K562 (cell line): ENCODE results near the gene HOXB7. TPM values are rescaled to one million over a fixed set of nuclear protein-coding genes. Genes with fewer than 3 reads are reported as not detected.

Experiments used
- ATAC-seq: fragments of 200-7000 bp; cut with Tn5 transposase; 3 replicates; pipeline ENCODE4 v1.9.1; 2020; ENCODE audit warnings: moderate library complexity
- BruUV-seq: library from RNA; stranded (reverse); fragments of 400-500 nt; replicated peaks from 2 replicates; lab custom pipeline; 2021; lab: Mats Ljungman, UMichigan
- CTCF ChIA-PET: fragments of 300-600 bp; formaldehyde crosslinking; extraction: SDS; loops from one replicate; lab custom pipeline; 2021; ENCODE audit warnings: low intra/inter-chr PET ratio; lab: Yijun Ruan, JAX
- POLR2A ChIA-PET: fragments of 300-600, 350-650 bp; sonication (Branson Sonifier 250); formaldehyde crosslinking; extraction: SDS; loops from one replicate; lab custom pipeline; 2021; ENCODE audit warnings: antibody characterized with exemption, inconsistent platforms; lab: Yijun Ruan, JAX
- DNase-seq, 4 experiments: peaks; one replicate each; pipeline versions ENCODE4 v3.0.0 to v3.0.0-alpha.2; 2011 to 2018; ENCODE audit warnings: low spot score in 3 of 4, mixed read lengths in 3 of 4; ENCODE audit errors: extremely low read depth in 1 of 4
- FAIRE-seq: peaks from 2 replicates; lab custom pipeline; 2011; peaks lifted over from hg19 to GRCh38; lab: Jason Lieb, UNC
- H2AFZ ChIP-seq: 2 replicates; pipeline ENCODE4 v1.6.0; 2011; ENCODE audit warnings: low read depth, low read length, control low read depth, inconsistent platforms
- H3K27ac ChIP-seq: fragments of 200-600 bp; 3 replicates; pipeline ENCODE4 v1.8.0; 2011; ENCODE audit warnings: low read depth, mild to moderate bottlenecking, control low read depth, inconsistent platforms, low read length, moderate library complexity, mixed read lengths; ENCODE audit errors: extremely low read depth
- H3K27me3 ChIP-seq, 2 experiments: fragments of 300-600 bp in 1 of 2; 2 replicates in 1 of 2; 3 replicates in 1 of 2; pipeline versions ENCODE4 v1.6.0 to v1.8.0; 2011; ENCODE audit warnings: inconsistent platforms in 2 of 2, low read length in 2 of 2, mild to moderate bottlenecking in 1 of 2, mixed read lengths in 1 of 2, moderate library complexity in 1 of 2; ENCODE audit not compliant: control insufficient read depth in 2 of 2, insufficient read depth in 2 of 2
- H3K36me3 ChIP-seq: fragments of 300-600 bp; 3 replicates; pipeline ENCODE4 v1.8.0; 2011; ENCODE audit warnings: mild to moderate bottlenecking, low read length, inconsistent platforms; ENCODE audit not compliant: control insufficient read depth, insufficient read depth
- H3K4me1 ChIP-seq, 2 experiments: fragments of 200-600 bp in 1 of 2; replicated peaks in 1 of 2; 2 replicates in 1 of 2; 3 replicates in 1 of 2; pipeline versions ENCODE4 v1.5.1 to v1.8.0; 2011; ENCODE audit warnings: inconsistent platforms in 2 of 2, low read length in 2 of 2, mild to moderate bottlenecking in 1 of 2, mixed read lengths in 1 of 2, moderate library complexity in 1 of 2; ENCODE audit not compliant: control insufficient read depth in 2 of 2, insufficient read depth in 2 of 2
- H3K4me2 ChIP-seq: 2 replicates; pipeline ENCODE4 v1.6.1; 2011; ENCODE audit warnings: low read length, control low read depth, inconsistent platforms, mixed read lengths; ENCODE audit not compliant: insufficient read depth
- H3K4me3 ChIP-seq: fragments of 200-600 bp; sonication (generic), shearing (Covaris generic); 2 replicates; pipeline ENCODE4 v1.5.1; 2016; ENCODE audit warnings: control low read depth, inconsistent platforms
- H3K79me2 ChIP-seq: fragments of 200-600 bp; 3 replicates; pipeline ENCODE4 v1.8.0; 2011; ENCODE audit warnings: low read length, inconsistent platforms; ENCODE audit not compliant: control insufficient read depth, insufficient read depth
- H3K9ac ChIP-seq, 2 experiments: 2 replicates each; pipeline versions ENCODE4 v1.6.0 to v1.6.1; 2011; ENCODE audit warnings: low read depth in 2 of 2, low read length in 2 of 2, control low read depth in 1 of 2, inconsistent platforms in 1 of 2, mild to moderate bottlenecking in 1 of 2, mixed read lengths in 1 of 2; ENCODE audit not compliant: insufficient read depth in 1 of 2
- H3K9me1 ChIP-seq: one replicate; pipeline ENCODE4 v1.6.0; 2011; ENCODE audit warnings: inconsistent platforms, mild to moderate bottlenecking, low read length, moderate library complexity; ENCODE audit not compliant: control insufficient read depth, insufficient read depth
- H3K9me3 ChIP-seq: replicated peaks from 2 replicates; pipeline ENCODE4 v1.5.1; 2011; ENCODE audit warnings: low read depth, low read length, inconsistent platforms; ENCODE audit not compliant: control insufficient read depth, insufficient read depth
- H4K20me1 ChIP-seq: replicated peaks from 2 replicates; pipeline ENCODE4 v1.6.1; 2011; ENCODE audit warnings: low read length, inconsistent platforms, mixed read lengths; ENCODE audit not compliant: control insufficient read depth, insufficient read depth
- ASH1L ChIP-seq: fragments of 450-650 bp; IDR thresholded peaks from 2 replicates; pipeline ENCODE4 v1.6.1; 2018; ENCODE audit warnings: borderline replicate concordance, mild to moderate bottlenecking, low read depth; ENCODE audit not compliant: partially characterized antibody
- CREM ChIP-seq: IDR thresholded peaks from 2 replicates; pipeline ENCODE4 v1.6.1; 2014; ENCODE audit warnings: antibody characterized with exemption, low read depth
- E2F1 ChIP-seq: sonication (generic); formaldehyde crosslinking; IDR thresholded peaks from 2 replicates; pipeline ENCODE4 v1.8.1; 2023; ENCODE audit warnings: mild to moderate bottlenecking, missing genetic modification reagents, moderate library complexity
- ERF ChIP-seq: fragments of 450-650 bp; formaldehyde crosslinking; IDR thresholded peaks from 2 replicates; pipeline ENCODE4 v1.4.0; 2020; ENCODE audit warnings: mild to moderate bottlenecking, mixed read lengths
- FOXK2 ChIP-seq, 2 experiments: fragments of 450-650 bp; IDR thresholded peaks in 1 of 2; conservative IDR thresholded peaks in 1 of 2; 2 replicates each; pipeline ENCODE4 v1.6.1; 2016; ENCODE audit warnings: low read depth in 2 of 2, mild to moderate bottlenecking in 1 of 2
- IFI16 ChIP-seq: fragments of 250-450 bp; sonication (Bioruptor Pico); IDR thresholded peaks from 2 replicates; pipeline ENCODE4 v2.1.2; 2022; ENCODE audit warnings: mild to moderate bottlenecking, inconsistent platforms
- NBN ChIP-seq: fragments of 450-650 bp; IDR thresholded peaks from 2 replicates; pipeline ENCODE4 v1.6.1; 2016; ENCODE audit warnings: low read depth, mild to moderate bottlenecking
- NELFE ChIP-seq: IDR thresholded peaks from 2 replicates; pipeline ENCODE4 v1.6.1; 2011; ENCODE audit warnings: mild to moderate bottlenecking; ENCODE audit not compliant: insufficient read depth, insufficient read length
- NFXL1 ChIP-seq: fragments of 450-650 bp; formaldehyde crosslinking; IDR thresholded peaks from 2 replicates; pipeline ENCODE4 v1.4.0; 2021; ENCODE audit warnings: mild to moderate bottlenecking
- POLR2G ChIP-seq: fragments of 200-400 bp; formaldehyde crosslinking; IDR thresholded peaks from 2 replicates; pipeline ENCODE4 v1.6.1; 2017; ENCODE audit warnings: low read depth, mild to moderate bottlenecking, antibody characterized with exemption, low read length, moderate library complexity
- RB1 ChIP-seq: fragments of 450-650 bp; IDR thresholded peaks from 2 replicates; pipeline ENCODE4 v1.6.1; 2017; ENCODE audit warnings: low read depth, mild to moderate bottlenecking
- SRSF1 ChIP-seq: fragments of 200-400 bp; formaldehyde crosslinking; IDR thresholded peaks from 2 replicates; pipeline ENCODE4 v1.6.1; 2017; ENCODE audit warnings: mild to moderate bottlenecking, low read depth, low read length, moderate library complexity
- TRIM28 ChIP-seq: fragments of 450-650 bp; IDR thresholded peaks from 2 replicates; pipeline ENCODE4 v1.6.1; 2017
- U2AF2 ChIP-seq: fragments of 200-400 bp; formaldehyde crosslinking; optimal IDR thresholded peaks from 2 replicates; pipeline ENCODE3; 2017; ENCODE audit warnings: low read depth, mild to moderate bottlenecking, low read length
- ZNF224 ChIP-seq: sonication (generic); formaldehyde crosslinking; IDR thresholded peaks from 2 replicates; pipeline ENCODE4 v1.8.0; 2022; ENCODE audit warnings: mild to moderate bottlenecking, missing genetic modification reagents
- ZNF584 ChIP-seq: fragments of 200-800 bp; sonication (Bioruptor generic); IDR thresholded peaks from 2 replicates; pipeline ENCODE4 v1.6.1; 2016; ENCODE audit warnings: low read depth, mild to moderate bottlenecking, missing genetic modification characterization, missing compliant biosample characterization
- ZNF644 ChIP-seq: fragments of 200-800 bp; sonication (Bioruptor generic); IDR thresholded peaks from 2 replicates; pipeline ENCODE4 v1.6.1; 2016; ENCODE audit warnings: low read depth, missing genetic modification characterization, missing compliant biosample characterization
- ZNF707 ChIP-seq: fragments of 250-450 bp; sonication (Bioruptor Pico); conservative IDR thresholded peaks from 2 replicates; pipeline ENCODE4 v1.8.0; 2022; ENCODE audit warnings: inconsistent platforms, mild to moderate bottlenecking, moderate library complexity
- WGBS: fragments of 100-300 bp; shearing (Covaris generic); methylation state at CpG from one replicate; pipeline ENCODE4 v1.1.6; 2016; ENCODE audit warnings: low coverage, mixed read lengths; ENCODE audit not compliant: insufficient coverage; ENCODE audit errors: missing lambda C conversion rate; 5-methylcytosine and 5-hydroxymethylcytosine counted together
- in situ Hi-C: fragments of 300-500 bp; cut with MboI; formaldehyde crosslinking; loops from 4 replicates; pipeline ENCODE4 v1.15.0; 2018; ENCODE audit warnings: inconsistent platforms, mixed read lengths
- intact Hi-C: fragments of 100-400 bp; cut with micrococcal nuclease; formaldehyde crosslinking; loops from 2 replicates; pipeline ENCODE4 v1.14.2; 2022
- polyA plus RNA-seq, 8 experiments: library from polyadenylated mRNA; depleted of rRNA in 4 of 8; stranded (reverse) in 5 of 8; unstranded in 3 of 8; fragments of >200 nt; fragmentation: Nextera tagmentation in 2 of 8; fragmentation: Illumina TruSeq in 1 of 8; extraction: Ambion mirVana in 2 of 8; extraction: Trizol in 1 of 8; gene quantifications; 2 replicates each; pipeline versions ENCODE4 v1.2.1 to v1.2.3, GENCODE V29; 2011 to 2014; ENCODE audit warnings: inconsistent platforms in 1 of 8, missing spikeins in 1 of 8
- total RNA-seq, 7 experiments: library from RNA; depleted of rRNA in 6 of 7; stranded (reverse); fragments of >200 nt in 6 of 7; fragmentation: Illumina TruSeq in 2 of 7; extraction: Trizol in 2 of 7; gene quantifications; 2 replicates each; pipeline versions ENCODE4 v1.2.1 to v1.2.3, GENCODE V29; 2011 to 2021; ENCODE audit warnings: low replicate concordance in 1 of 7
- TF ChIP-seq, protein P1 (sequence below): fragments of 250-450 bp; sonication (Bioruptor Pico); IDR thresholded peaks from 2 replicates; pipeline ENCODE4 v1.8.0; 2022; ENCODE audit warnings: moderate library complexity, mild to moderate bottlenecking, inconsistent platforms

The HOXB7 gene
- total and polyA plus RNA-seq, 9 of the 15 experiments (the other 6 are each of a cell fraction or from before 2014, with no cell fraction given): 5.5 to 16.7 (median 8.3) TPM

DNA sequence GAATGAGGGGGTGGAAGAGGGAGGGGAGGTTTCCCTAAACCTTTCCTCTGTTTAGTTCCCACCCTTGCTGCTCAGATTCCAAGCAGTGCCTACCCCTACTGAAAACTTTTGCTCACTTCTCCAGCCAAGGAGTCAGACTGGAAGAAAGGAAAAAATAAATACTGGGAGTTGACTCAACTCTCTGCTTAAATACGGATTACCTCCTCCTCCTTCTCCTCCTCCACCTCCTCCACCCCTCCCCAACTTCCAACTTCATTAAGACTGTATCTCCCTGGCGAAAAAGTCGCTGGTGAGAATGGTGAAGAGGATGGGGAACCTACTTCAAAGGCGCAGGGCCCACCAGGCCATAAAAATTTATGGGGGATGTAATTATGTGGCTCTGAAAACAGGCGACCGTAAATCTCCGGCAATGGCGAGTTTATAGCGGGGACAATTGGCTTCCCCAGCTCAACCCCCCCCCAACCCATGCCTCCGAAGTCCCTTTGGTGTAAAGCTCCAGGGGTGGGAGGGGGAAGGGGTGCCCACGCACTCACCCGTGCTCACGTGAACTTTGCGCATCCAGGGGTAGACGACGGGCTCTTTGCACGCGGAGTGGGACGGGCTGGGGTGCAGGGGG, 33.4 kb downstream of the HOXB7 start:
- Histone ChIP-seq H3K4me2 (peak overlapping the region; percentile 93), H3K9ac (peak overlapping the region; percentile 95 to 97), H3K4me1 (peaks cover 41 to 53% of the 10 kb centered on the region in 2 experiments), H3K79me2 (peaks cover 98% of the 10 kb centered on the region), H3K4me3 (peak overlapping the region; percentile 71), H3K9me1 (no peaks in the 10 kb centered on the region), H2AFZ (0 out of 2 replicates have a peak overlapping the region, but pooled peaks have one; percentile 27), H3K27ac (peak overlapping the region; percentile 95), H4K20me1 (no peaks in the 10 kb centered on the region), H3K27me3 (no peaks in the 10 kb centered on the region), H3K36me3 (peaks cover 39% of the 10 kb centered on the region; the same call in 2 of the 3 replicates), H3K9me3 (no peaks in the 10 kb centered on the region)
- WGBS: under 1% methylated on average over 19 of the region's 19 CpGs
- ATAC-seq (peak; percentile 0; the same call in 2 of the 3 replicates), DNase-seq (peak in 2 of 4 experiments; percentile 69 to 70), FAIRE-seq (peak; percentile 56)
- no TSS peak for BruUV-seq
- CTCF ChIA-PET: interaction anchor here (0.6 kb wide), 1 partner anchor 12 kb away, joined by 3 read pairs; no protein-coding TSS in a partner anchor
- intact Hi-C loops: no loop called here
- in situ Hi-C loops: no loop called here
- POLR2A ChIA-PET: interaction anchor here (0.7 to 1.2 kb wide), 5 partner anchors 14 to 75 kb away, joined by 3 to 5 read pairs (median 3); partner anchors contain the start of gene HOXB5
- no peak for TF ChIP-seq ERF
- TF ChIP-seq FOXK2 (conservative IDR thresholded peaks at IDR 0.05 in 1 of 2, IDR thresholded peaks at IDR 0.05 in 1 of 2; ENCODE audit: low read depth in 2 of 2): no peak
- TF ChIP-seq, protein P1, sequence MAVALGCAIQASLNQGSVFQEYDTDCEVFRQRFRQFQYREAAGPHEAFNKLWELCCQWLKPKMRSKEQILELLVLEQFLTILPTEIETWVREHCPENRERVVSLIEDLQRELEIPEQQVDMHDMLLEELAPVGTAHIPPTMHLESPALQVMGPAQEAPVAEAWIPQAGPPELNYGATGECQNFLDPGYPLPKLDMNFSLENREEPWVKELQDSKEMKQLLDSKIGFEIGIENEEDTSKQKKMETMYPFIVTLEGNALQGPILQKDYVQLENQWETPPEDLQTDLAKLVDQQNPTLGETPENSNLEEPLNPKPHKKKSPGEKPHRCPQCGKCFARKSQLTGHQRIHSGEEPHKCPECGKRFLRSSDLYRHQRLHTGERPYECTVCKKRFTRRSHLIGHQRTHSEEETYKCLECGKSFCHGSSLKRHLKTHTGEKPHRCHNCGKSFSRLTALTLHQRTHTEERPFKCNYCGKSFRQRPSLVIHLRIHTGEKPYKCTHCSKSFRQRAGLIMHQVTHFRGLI (CRISPR knock-in tag): no peak
- TF ChIP-seq ASH1L: no peak
- no peak for TF ChIP-seq RB1
- no peak for TF ChIP-seq SRSF1
- no peak for TF ChIP-seq CREM
- no peak for TF ChIP-seq NBN
- TF ChIP-seq ZNF224 (CRISPR knock-in tag): no peak
- TF ChIP-seq NELFE: no peak
- TF ChIP-seq U2AF2: no peak
- TF ChIP-seq TRIM28: no peak
- no peak for TF ChIP-seq ZNF644
- no peak for TF ChIP-seq ZNF584 (CRISPR knock-in tag)
- TF ChIP-seq NFXL1 (CRISPR knock-in tag): no peak
- TF ChIP-seq POLR2G: peak; percentile 74
- TF ChIP-seq ZNF707: no peak
- no peak for TF ChIP-seq E2F1 (CRISPR knock-in tag)
- no peak for TF ChIP-seq IFI16 (CRISPR knock-in tag)
